ENCODE data around the gene C12orf75. TPM values are rescaled to one million over a fixed set of nuclear protein-coding genes. Genes with fewer than 3 reads are reported as not detected.
A peak's percentile ranks its signal among the peaks of the same experiment; 100 is the strongest.

Gene C12orf75
- 131 TPM for total RNA-seq

- H3K4me3 ChIP-seq = peak within 1 kb of the TSS; percentile 85 to 96
- intact Hi-C loops (cut with DNase I) = no loop called here
- TF ChIP-seq POLR2A (IDR thresholded peaks at IDR 0.05) (peak in 1 of 2 donors; percentile 22), POLR2AphosphoS5 (IDR thresholded peaks at IDR 0.05; ENCODE audit: insufficient read depth in 1 of 2, low read depth in 1 of 2) (peak in 1 of 2 donors; percentile 56), CTCF (IDR thresholded peaks at IDR 0.05) (no peak)
- no peaks in the 10 kb centered on the region for H3K9me3 ChIP-seq
- no peaks in the 10 kb centered on the region for H3K27me3 ChIP-seq
- H3K27ac ChIP-seq = peak within 1 kb of the TSS; percentile 86
- H3K4me1 ChIP-seq = peaks cover 39% of the 10 kb centered on the region
- no peak for DNase-seq (ENCODE audit: extremely low spot score in 2 of 2)
- H3K36me3 ChIP-seq = no peaks in the 10 kb centered on the region
Observed at GRCh38 chr12:105330283-105330930, at the start of gene C12orf75. TSS of gene C12orf75 (plus strand) at chr12:105330691. CDS start at chr12:105330892, 201 bp downstream.

- Histone ChIP-seq H3K9me3 (no peaks in the 10 kb centered on the region), H3K27me3 (no peaks in the 10 kb centered on the region), H3K27ac (no peak overlapping the region), H3K4me3 (no peak overlapping the region), H3K36me3 (no peaks in the 10 kb centered on the region), H3K4me1 (no peaks in the 10 kb centered on the region)
- DNase-seq (ENCODE audit: extremely low spot score in 2 of 2) = no peak
- intact Hi-C loops (cut with DNase I) = no loop called here
- TF ChIP-seq CTCF (IDR thresholded peaks at IDR 0.05) = no peak
- TF ChIP-seq POLR2AphosphoS5 (IDR thresholded peaks at IDR 0.05; ENCODE audit: insufficient read depth in 1 of 2, low read depth in 1 of 2) = no peak
- no peak for TF ChIP-seq POLR2A (IDR thresholded peaks at IDR 0.05)
Observed at GRCh38 chr12:105280966-105281693, 49.4 kb upstream of the C12orf75 start.

GRCh38 chr12:105281694-105282049 lies 48.8 kb upstream of the C12orf75 start:
- Histone ChIP-seq H3K4me1 (no peaks in the 10 kb centered on the region), H3K9me3 (no peaks in the 10 kb centered on the region), H3K4me3 (no peak overlapping the region), H3K27me3 (no peaks in the 10 kb centered on the region), H3K36me3 (no peaks in the 10 kb centered on the region), H3K27ac (no peak overlapping the region)
- no peak for DNase-seq (ENCODE audit: extremely low spot score in 2 of 2)
- no peak for TF ChIP-seq POLR2A (IDR thresholded peaks at IDR 0.05)
- TF ChIP-seq CTCF (IDR thresholded peaks at IDR 0.05) = no peak
- no peak for TF ChIP-seq POLR2AphosphoS5 (IDR thresholded peaks at IDR 0.05; ENCODE audit: insufficient read depth in 1 of 2, low read depth in 1 of 2)
- intact Hi-C loops (cut with DNase I) = no loop called here

- no peak for DNase-seq (ENCODE audit: extremely low spot score in 2 of 2)
- H3K36me3 ChIP-seq = no peaks in the 10 kb centered on the region
- intact Hi-C loops (cut with DNase I) = no loop called here
- H3K27ac ChIP-seq = no peak overlapping the region
- no peaks in the 10 kb centered on the region for H3K27me3 ChIP-seq
- TF ChIP-seq POLR2AphosphoS5 (IDR thresholded peaks at IDR 0.05; ENCODE audit: insufficient read depth in 1 of 2, low read depth in 1 of 2) = no peak
- no peak for TF ChIP-seq POLR2A (IDR thresholded peaks at IDR 0.05)
- TF ChIP-seq CTCF (IDR thresholded peaks at IDR 0.05) = no peak
- no peaks in the 10 kb centered on the region for H3K4me1 ChIP-seq
- H3K9me3 ChIP-seq = no peaks in the 10 kb centered on the region
- no peak overlapping the region for H3K4me3 ChIP-seq
Observed at GRCh38 chr12:105285378-105285777, 45.1 kb upstream of the C12orf75 start.

GRCh38 chr12:105287408-105287807 lies 43.1 kb upstream of the C12orf75 start:
- H3K4me3 ChIP-seq = no peak overlapping the region
- no peak for DNase-seq (ENCODE audit: extremely low spot score in 2 of 2)
- intact Hi-C loops (cut with DNase I) = no loop called here
- H3K27me3 ChIP-seq = no peaks in the 10 kb centered on the region
- no peaks in the 10 kb centered on the region for H3K36me3 ChIP-seq
- TF ChIP-seq CTCF (IDR thresholded peaks at IDR 0.05) (no peak), POLR2AphosphoS5 (IDR thresholded peaks at IDR 0.05; ENCODE audit: insufficient read depth in 1 of 2, low read depth in 1 of 2) (no peak), POLR2A (IDR thresholded peaks at IDR 0.05) (no peak)
- H3K9me3 ChIP-seq = no peaks in the 10 kb centered on the region
- no peaks in the 10 kb centered on the region for H3K4me1 ChIP-seq
- no peak overlapping the region for H3K27ac ChIP-seq
